Measurements from ENCODE around the gene AKAP9. TPM values are rescaled to one million over a fixed set of nuclear protein-coding genes. Genes with fewer than 3 reads are reported as not detected.
A peak's percentile ranks its signal among the peaks of the same experiment; 100 is the strongest.

Gene AKAP9
- total and polyA plus RNA-seq, 9 of the 15 experiments (the other 6 are each of a cell fraction or from before 2014, with no cell fraction given): 25.5 to 80.9 (median 46.3) TPM

DNA sequence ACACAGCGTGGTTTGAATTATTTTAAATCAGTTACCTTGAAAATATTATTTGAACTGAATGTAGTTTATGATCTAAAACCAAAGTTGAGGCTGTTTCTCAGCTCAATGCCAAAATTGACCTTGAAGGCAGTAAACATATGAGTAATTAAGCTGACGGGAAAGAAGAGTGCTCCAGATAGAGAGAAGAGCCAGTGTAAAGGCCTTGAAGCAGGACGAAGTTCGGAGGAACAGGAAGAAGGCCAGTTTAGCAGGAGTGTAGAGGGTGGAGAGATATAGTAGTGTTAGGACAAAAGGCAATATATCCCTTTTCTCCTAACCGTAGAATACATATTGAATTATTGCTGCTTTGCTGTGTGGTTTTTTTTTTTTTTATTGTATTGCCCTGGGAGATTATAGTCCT is 130.4 kb downstream of the AKAP9 start:
- no peak overlapping the region for H3K9ac ChIP-seq (ENCODE audit: insufficient read depth in 1 of 2, low read depth in 2 of 2, low read length in 2 of 2)
- DNase-seq (ENCODE audit: extremely low read depth in 1 of 4, low spot score in 3 of 4): no peak
- peak; percentile 30; the same call in 1 of the 3 replicates for ATAC-seq
- no peaks in the 10 kb centered on the region for H3K9me3 ChIP-seq (replicated peaks; ENCODE audit: control insufficient read depth, insufficient read depth, low read depth, low read length)
- H2AFZ ChIP-seq (ENCODE audit: low read depth, low read length): no peak overlapping the region
- H3K4me1 ChIP-seq (replicated peaks in 1 of 2; ENCODE audit: control insufficient read depth in 2 of 2, insufficient read depth in 2 of 2, low read length in 2 of 2): no peaks in the 10 kb centered on the region
- TF ChIP-seq ZNF77 (CRISPR knock-in tag; IDR thresholded peaks at IDR 0.05): no peak
- TF ChIP-seq HNRNPH1 (optimal IDR thresholded peaks at IDR 0.05; ENCODE audit: low read depth, low read length): no peak
- no peak for TF ChIP-seq U2AF2 (optimal IDR thresholded peaks at IDR 0.05; ENCODE audit: low read depth, low read length)
- no peak for TF ChIP-seq FOSL1 (tag; conservative IDR thresholded peaks at IDR 0.05)
- TF ChIP-seq NFXL1 (CRISPR knock-in tag; IDR thresholded peaks at IDR 0.05): no peak
- no peak for TF ChIP-seq ZNF57 (CRISPR knock-in tag; IDR thresholded peaks at IDR 0.05)
- TF ChIP-seq, protein P1, sequence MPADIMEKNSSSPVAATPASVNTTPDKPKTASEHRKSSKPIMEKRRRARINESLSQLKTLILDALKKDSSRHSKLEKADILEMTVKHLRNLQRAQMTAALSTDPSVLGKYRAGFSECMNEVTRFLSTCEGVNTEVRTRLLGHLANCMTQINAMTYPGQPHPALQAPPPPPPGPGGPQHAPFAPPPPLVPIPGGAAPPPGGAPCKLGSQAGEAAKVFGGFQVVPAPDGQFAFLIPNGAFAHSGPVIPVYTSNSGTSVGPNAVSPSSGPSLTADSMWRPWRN (IDR thresholded peaks at IDR 0.05; ENCODE audit: low read depth): no peak
- no peak for TF ChIP-seq SMAD4 (CRISPR knock-in tag; conservative IDR thresholded peaks at IDR 0.05)
- no peak for TF ChIP-seq ZNF324 (CRISPR knock-in tag; IDR thresholded peaks at IDR 0.05)
- no peak for TF ChIP-seq CREBBP (IDR thresholded peaks at IDR 0.05; ENCODE audit: low read depth, low read length)
- TF ChIP-seq ZNF384 (IDR thresholded peaks at IDR 0.05; ENCODE audit: low read depth, low read length): no peak
- TF ChIP-seq CCAR2 (IDR thresholded peaks at IDR 0.05; ENCODE audit: low read depth, low read length): no peak
- no peak for TF ChIP-seq SETDB1 (IDR thresholded peaks at IDR 0.05; ENCODE audit: low read length)
- TF ChIP-seq MAFF (IDR thresholded peaks at IDR 0.05; ENCODE audit: low read length): no peak
- no peak for TF ChIP-seq ZNF589 (CRISPR knock-in tag; IDR thresholded peaks at IDR 0.05; ENCODE audit: low read depth)
- no peak for TF ChIP-seq POLR2AphosphoS5 (IDR thresholded peaks at IDR 0.05; ENCODE audit: control insufficient read depth, insufficient read depth, low read depth, low read length)
- TF ChIP-seq KLF6 (CRISPR knock-in tag; IDR thresholded peaks at IDR 0.05; ENCODE audit: borderline replicate concordance): no peak
- no peak for TF ChIP-seq ZEB2 (IDR thresholded peaks at IDR 0.05)
- TF ChIP-seq SIN3A (IDR thresholded peaks at IDR 0.05; ENCODE audit: borderline replicate concordance in 2 of 2, control insufficient read depth in 1 of 2, low read depth in 2 of 2, low read length in 2 of 2): no peak
- TF ChIP-seq, protein P2, sequence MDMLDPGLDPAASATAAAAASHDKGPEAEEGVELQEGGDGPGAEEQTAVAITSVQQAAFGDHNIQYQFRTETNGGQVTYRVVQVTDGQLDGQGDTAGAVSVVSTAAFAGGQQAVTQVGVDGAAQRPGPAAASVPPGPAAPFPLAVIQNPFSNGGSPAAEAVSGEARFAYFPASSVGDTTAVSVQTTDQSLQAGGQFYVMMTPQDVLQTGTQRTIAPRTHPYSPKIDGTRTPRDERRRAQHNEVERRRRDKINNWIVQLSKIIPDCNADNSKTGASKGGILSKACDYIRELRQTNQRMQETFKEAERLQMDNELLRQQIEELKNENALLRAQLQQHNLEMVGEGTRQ (CRISPR knock-in tag; IDR thresholded peaks at IDR 0.05): no peak
- H3K79me2 ChIP-seq (ENCODE audit: control insufficient read depth, insufficient read depth, low read length): no peaks in the 10 kb centered on the region
- 87% methylated on average over 5 of the region's 5 CpGs for WGBS (ENCODE audit: insufficient coverage, low coverage, missing lambda C conversion rate)
- H3K36me3 ChIP-seq (ENCODE audit: control insufficient read depth, insufficient read depth, low read length): peaks cover 27% of the 10 kb centered on the region; the same call in 2 of the 3 replicates
- no TSS peak for BruUV-seq (replicated peaks)
- CTCF ChIA-PET (ENCODE audit: low intra/inter-chr PET ratio): no interaction called here
- H3K27ac ChIP-seq (ENCODE audit: extremely low read depth, low read depth, low read length): no peak overlapping the region
- no peaks in the 10 kb centered on the region for H4K20me1 ChIP-seq (replicated peaks; ENCODE audit: control insufficient read depth, insufficient read depth, low read length)
- H3K4me2 ChIP-seq (ENCODE audit: insufficient read depth, low read length): no peak overlapping the region
- H3K27me3 ChIP-seq (ENCODE audit: control insufficient read depth in 2 of 2, insufficient read depth in 2 of 2, low read length in 2 of 2): no peaks in the 10 kb centered on the region
- POLR2A ChIA-PET: no interaction called here
- intact Hi-C loops (cut with micrococcal nuclease) (no loop called here), in situ Hi-C loops (cut with MboI) (no loop called here)
- FAIRE-seq: no peak
- no peak overlapping the region for H3K4me3 ChIP-seq
- H3K9me1 ChIP-seq (ENCODE audit: control insufficient read depth, insufficient read depth, low read length): no peaks in the 10 kb centered on the region
